D341Med (cell line): Measurements from ENCODE around the gene AP1M1.
"Not testable (repeated sequence)": the region's sequence is repeated elsewhere in the genome, so short reads cannot be mapped to it uniquely, and the experiment has no call there.

Experiments used
- DNase-seq: peaks from one replicate; pipeline ENCODE4 v3.0.0; 2012; ENCODE audit warnings: low spot score

Gene AP1M1

GRCh38 chr19:16261584-16262368 lies 64.1 kb downstream of the AP1M1 start:
- no peak for DNase-seq

GRCh38 chr19:16262618-16263017 lies 64.9 kb downstream of the AP1M1 start:
- no peak for DNase-seq

DNA sequence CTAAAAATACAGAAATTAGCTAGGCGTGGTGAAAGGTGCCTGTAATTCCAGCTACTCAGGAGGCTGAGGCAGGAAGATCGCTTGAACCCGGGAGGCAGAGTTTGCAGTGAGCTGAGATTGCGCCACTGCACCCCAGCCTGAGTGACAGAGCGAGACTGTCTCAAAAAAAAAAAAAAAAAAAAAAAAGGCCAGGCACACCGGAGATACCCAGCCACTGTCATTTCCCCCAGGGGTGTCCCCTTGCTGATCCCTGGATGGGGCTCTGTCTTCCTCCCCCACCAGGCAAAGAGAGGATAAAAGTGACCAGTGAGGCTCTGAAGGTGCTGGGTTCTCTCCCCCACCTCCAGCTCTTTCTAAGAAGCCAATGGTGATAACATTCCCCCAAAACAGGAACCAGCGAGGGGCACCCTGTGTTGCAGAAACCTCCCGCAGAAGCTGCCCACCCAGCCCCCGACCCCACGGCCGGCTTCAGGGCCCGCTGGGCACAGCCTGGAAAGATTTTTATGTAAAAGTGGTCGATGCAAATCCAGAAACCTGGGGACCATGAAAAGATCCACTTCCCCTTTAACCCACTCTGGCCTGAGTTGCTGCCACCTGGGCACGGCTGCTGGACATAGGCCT lies 65.5 kb downstream of the AP1M1 start:
- no peak for DNase-seq

- no peak for DNase-seq
Observed at GRCh38 chr19:16265205-16265604, 67.5 kb downstream of the AP1M1 start.

DNA sequence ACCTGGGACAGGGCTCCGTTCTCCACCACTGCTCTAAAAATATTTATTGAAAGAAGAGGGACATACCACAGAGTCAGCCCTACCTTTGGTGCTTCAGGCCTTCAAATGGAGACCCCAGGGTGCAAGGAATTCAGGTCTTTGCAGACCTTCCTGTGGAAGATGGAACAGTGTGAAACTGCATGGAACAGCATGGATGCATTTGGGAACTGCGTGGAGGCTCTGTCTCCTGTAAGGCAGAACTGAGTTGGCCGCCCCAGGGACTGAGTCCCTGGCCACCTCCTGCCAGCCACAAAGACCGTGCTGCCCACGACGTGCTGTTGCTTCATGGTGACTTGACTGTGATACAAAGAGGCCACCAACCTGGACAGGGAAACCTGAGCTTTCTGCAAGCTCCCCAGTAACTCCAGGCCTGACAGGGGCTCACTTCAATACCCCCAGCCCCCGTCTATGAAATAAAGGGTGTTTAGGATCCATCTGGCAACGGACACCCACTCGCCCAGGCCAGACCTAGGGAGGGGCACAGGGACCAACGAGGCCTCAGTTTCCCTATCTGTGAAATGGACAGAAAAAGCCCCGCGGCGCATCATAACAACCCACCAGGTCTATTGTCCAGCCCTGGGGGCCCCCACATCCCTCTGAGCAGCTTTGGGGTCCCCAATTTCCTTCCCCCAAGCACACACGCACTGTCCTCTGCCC lies 68.3 kb downstream of the AP1M1 start:
- no peak for DNase-seq

GRCh38 chr19:16266586-16266942 lies 68.9 kb downstream of the AP1M1 start:
- no peak for DNase-seq

- no peak for DNase-seq
Observed at GRCh38 chr19:16268676-16269319, 71.1 kb downstream of the AP1M1 start.

DNA sequence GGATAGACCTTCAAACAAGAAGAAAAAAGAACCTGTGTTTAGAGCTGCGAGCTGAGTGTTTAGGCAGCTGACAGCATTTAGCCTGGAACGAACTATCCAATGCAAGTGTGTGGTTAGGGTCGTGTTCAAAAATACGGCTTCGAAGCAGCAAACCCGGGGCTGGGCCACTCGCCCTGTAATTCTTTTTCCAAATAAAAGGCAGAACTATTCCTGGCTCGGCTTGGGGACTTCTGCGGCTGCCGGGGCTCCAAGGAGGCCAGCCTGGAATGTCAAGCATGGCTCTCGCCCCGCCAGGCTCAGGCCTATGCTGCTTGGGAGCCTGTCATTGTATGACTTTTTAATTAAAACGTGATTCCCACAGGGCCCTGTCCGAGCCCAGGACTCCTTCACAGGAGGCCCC lies 75.2 kb downstream of the AP1M1 start:
- DNase-seq, result no peak

- DNase-seq, result no peak
Observed at GRCh38 chr19:16274447-16274846, 76.7 kb downstream of the AP1M1 start.

DNA sequence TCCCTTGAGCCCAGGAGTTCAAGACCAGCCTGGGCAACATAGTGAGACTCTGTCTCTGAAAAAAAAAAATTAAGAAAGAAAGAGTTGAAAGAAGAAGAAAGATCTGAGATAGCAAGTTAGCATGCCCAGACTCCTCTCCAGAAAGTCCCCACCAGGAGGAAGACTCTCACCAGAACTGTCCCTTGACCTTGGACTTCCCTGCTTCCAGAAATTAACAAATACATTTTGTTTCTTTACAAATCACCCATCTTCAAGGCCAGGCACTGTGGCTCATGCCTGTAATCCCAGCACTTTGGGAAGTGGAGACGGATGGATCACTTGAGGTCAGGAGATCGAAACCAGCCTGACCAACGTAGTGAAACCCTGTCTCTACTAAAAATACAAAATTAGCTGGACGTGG lies 82.6 kb downstream of the AP1M1 start:
- DNase-seq, result no peak

DNA sequence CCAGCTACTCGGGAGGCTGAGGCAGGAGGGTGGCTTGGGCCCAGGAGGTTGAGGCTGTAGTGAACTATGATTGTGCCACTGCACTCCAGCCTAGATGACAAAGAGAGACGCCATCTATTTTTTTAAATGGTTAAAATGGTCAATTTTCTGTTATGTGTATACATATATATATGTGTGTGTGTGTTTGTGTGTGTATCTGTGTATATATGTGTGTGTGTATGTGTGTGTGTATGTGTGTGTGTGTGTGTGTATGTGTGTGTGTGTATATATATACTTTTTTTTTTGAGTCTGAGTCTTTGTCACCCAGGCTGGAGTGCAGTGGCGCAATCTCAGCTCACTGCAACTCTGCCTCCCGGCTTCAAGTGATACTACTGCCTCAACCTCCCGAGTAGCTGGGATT lies 84.0 kb downstream of the AP1M1 start:
- no peak for DNase-seq

DNA sequence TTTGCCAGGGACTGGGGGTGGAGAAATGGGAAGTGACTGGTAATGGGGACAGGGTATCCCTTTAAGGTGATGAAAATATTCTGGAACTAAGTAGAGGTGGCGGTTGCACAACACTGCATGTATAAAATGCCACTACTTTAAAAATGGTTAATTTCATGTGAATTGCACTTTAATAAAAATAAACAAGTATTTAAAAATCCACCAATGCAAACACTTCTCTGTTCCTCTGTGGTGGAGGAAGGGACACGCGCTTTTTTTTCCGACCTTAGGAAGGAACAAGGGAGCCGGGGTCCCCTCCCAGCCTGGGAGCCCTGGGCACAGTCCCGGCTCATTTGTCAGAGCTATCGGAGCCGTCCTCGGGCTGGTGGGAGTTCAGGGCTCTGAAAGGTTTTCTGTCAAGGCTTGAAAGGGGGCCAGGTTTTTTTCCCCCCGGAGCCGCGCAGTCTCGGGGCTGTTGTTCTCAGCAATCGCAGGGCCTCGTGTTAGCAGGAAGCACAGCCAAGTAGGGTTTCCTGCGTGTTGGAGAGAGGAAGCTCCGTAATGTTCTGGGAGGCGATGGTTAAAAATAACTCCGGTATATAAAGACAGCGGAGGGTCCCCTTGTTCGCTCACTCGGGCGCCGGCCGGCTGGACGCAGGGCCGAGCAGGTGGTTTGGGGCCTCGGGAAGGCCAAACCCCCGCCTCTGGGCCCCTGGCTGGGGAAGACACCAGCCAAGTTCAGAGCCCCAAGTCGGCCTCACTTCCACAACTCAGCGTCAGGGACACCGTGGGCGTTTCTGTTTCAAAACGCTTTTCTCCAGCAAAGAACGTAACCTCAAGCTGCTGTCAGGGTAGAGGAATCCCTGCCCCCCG lies 85.7 kb downstream of the AP1M1 start:
- DNase-seq, result no peak

- no peak for DNase-seq
Observed at GRCh38 chr19:16284505-16284904, 86.8 kb downstream of the AP1M1 start.

- not testable (repeated sequence) for DNase-seq
Observed at GRCh38 chr19:16285079-16285478, 87.4 kb downstream of the AP1M1 start.

- DNase-seq, result no peak
Observed at GRCh38 chr19:16285769-16286498, 88.2 kb downstream of the AP1M1 start.

- DNase-seq, result no peak
Observed at GRCh38 chr19:16288544-16288943, 90.8 kb downstream of the AP1M1 start.

GRCh38 chr19:16289594-16289993 lies 91.9 kb downstream of the AP1M1 start:
- DNase-seq, result no peak

GRCh38 chr19:16290692-16291091 lies 93.0 kb downstream of the AP1M1 start:
- no peak for DNase-seq

GRCh38 chr19:16293118-16294091 lies 95.7 kb downstream of the AP1M1 start:
- no peak for DNase-seq

- DNase-seq, result no peak
Observed at GRCh38 chr19:16295057-16295456, 97.3 kb downstream of the AP1M1 start.
